ENCODE results near the gene PTPRQ.

PTPRQ gene

GRCh38 chr12:80701388-80701787, 257.4 kb downstream of the PTPRQ start:
- no peak for DNase-seq (ENCODE audit: low read depth in 3 of 3)

GRCh38 chr12:80702889-80703805, 259.1 kb downstream of the PTPRQ start:
- DNase-seq (ENCODE audit: low read depth in 3 of 3), result no peak

DNA sequence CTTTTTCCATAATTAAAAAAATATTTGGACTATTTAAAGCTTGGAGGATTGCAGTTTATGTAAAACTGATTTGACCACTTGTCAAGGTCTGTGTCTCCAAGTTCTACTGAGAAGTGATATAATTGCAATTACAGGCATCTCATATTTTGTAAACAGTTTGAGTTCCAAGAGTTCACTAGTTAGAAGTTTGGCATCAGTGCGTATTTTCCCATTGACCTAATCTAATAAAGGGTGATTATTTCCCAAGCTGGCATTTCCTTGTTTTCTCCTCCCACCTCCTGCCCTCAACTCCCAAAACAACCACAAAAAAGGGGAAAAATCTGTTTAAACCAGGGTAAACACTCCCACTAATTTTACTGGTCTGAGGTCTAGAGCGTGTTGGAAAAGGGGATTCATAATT, 260.4 kb downstream of the PTPRQ start:
- DNase-seq (ENCODE audit: low read depth in 3 of 3), result no peak

DNA sequence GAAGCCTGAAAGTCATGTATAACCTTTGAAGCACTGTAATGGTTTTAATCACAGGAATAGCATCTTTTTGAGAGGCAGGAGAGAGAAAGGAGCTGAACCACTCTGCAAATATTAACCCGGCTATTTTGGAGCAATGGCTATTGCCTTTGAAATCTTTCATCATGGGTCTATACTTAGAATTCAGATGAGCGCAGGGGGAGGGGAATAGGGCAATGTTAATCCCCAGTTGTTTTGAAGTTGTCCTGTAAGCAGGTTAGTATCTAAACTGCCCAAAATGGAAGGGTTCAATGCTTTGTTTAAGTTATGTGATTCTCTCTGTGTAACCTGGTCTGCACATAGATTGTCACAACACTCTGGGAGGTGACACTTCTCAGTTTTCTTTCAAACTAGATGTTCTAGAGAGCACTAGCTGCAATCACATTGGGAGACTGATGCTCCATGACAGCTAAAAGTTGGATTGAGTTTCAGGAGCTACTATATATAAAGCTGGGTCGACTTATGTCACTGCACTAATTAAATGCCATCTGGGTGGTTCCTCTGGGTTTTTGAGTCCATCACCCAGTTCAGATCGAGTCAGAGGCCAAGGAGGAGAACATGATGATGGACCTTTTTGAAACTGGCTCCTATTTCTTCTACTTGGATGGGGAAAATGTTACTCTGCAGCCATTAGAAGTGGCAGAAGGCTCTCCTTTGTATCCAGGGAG, 263.2 kb downstream of the PTPRQ start, which contains the start of gene MYF6:
Gene MYF6, plus strand, starts transcription at position 509 of the 704 bp plus-strand sequence. Its CDS starts 86 bp downstream, at position 595.
- no peak for DNase-seq (ENCODE audit: low read depth in 3 of 3)

DNA sequence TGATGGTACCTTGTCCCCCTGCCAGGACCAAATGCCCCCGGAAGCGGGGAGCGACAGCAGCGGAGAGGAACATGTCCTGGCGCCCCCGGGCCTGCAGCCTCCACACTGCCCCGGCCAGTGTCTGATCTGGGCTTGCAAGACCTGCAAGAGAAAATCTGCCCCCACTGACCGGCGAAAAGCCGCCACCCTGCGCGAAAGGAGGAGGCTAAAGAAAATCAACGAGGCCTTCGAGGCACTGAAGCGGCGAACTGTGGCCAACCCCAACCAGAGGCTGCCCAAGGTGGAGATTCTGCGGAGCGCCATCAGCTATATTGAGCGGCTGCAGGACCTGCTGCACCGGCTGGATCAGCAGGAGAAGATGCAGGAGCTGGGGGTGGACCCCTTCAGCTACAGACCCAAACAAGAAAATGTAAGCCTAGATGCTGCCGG, 263.8 kb downstream of the PTPRQ start:
- no peak for DNase-seq (ENCODE audit: low read depth in 3 of 3)

DNA sequence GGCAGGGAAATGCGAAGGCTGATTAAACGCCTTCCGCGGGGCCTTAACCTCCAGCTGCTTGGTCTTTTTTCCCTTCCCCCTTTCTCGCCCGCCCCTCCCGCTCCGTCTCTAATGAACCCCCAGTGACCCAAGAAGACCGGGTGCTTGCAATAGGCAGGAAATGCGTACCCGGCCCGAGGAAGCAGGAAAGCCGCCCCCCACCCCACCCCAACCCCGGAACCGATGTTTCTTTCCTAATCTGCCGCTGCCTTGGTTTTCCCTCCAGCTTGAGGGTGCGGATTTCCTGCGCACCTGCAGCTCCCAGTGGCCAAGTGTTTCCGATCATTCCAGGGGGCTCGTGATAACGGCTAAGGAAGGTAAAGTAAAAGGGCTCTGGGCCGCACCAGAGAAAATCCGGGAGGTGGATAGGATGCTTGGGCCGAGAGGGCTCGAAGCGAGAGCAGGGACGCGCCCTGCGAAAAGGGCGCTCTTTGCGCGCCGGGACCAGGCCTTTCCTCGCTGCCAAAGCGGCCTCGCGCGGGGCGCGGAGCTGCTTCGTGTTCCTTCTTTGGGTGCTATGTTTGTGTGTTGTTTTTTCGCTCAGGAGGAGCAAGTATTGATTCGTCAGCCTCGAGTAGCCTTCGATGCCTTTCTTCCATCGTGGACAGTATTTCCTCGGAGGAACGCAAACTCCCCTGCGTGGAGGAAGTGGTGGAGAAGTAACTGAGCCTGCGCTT, 264.4 kb downstream of the PTPRQ start:
- DNase-seq (ENCODE audit: low read depth in 3 of 3), result no peak

DNA sequence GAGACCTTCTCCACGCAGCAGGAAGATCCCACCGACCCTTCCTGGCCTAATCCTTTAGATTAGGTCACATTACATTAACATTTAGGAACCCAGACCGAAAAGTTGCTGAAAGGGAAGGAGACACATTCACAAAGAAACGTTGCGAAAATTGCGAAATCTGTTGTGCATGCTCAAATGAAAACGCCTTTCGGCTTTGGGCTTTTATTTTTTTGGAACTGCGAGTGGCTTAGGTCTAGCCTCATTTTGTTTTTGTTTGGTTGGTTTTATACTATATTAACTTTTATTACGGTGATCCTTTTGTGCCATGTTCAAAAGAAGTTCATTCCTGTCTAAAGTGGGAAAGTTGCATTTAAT, 264.9 kb downstream of the PTPRQ start:
- DNase-seq (ENCODE audit: low read depth in 3 of 3), result no peak

GRCh38 chr12:80709811-80710726, 266.0 kb downstream of the PTPRQ start:
- no peak for DNase-seq (ENCODE audit: low read depth in 3 of 3)

DNA sequence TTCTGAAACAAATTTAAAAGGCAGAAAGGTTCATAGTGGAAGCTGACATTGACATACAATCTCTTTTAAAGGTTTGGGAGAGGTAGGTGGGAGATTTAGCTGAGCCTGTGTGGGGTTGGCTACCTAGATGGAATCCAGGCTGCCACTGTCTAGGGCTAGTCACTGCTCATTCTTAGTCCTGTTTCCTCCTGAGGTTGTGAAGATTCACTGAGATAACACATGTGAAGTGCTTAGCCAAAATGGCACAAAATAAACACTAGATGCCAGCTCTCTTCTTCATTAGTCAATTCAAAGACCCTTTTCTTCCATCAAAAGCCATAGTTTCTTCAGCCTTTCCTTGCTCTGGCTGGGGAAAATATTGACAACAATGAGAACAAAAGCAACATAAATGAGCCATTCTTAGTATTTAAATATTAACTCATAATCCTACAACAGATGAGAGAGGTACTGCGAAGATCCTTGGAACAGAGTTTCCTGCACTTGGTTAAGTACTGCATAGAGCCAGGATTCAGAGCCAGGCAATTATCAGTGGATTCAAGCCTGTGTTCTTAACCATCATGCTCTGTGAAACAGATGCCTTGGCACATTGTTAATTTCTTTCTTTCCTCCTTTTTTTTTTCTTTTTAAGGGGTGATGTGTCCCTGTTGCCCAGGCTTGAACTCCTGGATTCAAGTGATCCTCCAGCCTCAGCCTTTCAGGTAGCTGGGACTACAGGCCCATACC, 266.9 kb downstream of the PTPRQ start:
- DNase-seq (ENCODE audit: low read depth in 3 of 3), result no peak

GRCh38 chr12:80711866-80712265, 267.8 kb downstream of the PTPRQ start:
- no peak for DNase-seq (ENCODE audit: low read depth in 3 of 3)

DNA sequence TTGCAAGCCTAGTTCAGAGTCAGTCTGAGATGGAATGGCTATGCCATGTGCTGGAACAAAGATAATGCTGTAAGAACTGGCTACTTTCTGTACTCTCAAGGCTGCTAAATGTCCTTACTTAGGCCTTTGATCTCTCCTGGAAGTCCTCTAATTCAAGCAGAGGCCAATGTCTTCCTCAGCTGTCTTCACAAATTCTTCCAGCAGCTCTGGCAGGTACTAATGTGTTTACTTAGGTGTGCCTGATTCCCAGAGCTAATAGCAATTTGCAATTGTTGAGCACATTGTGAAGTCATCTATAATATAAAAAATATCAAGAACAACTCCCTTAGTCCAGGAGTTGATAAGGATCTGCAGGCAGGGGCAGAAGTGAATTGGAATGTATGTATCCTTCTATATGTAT, 268.8 kb downstream of the PTPRQ start:
- DNase-seq (ENCODE audit: low read depth in 3 of 3), result no peak

DNA sequence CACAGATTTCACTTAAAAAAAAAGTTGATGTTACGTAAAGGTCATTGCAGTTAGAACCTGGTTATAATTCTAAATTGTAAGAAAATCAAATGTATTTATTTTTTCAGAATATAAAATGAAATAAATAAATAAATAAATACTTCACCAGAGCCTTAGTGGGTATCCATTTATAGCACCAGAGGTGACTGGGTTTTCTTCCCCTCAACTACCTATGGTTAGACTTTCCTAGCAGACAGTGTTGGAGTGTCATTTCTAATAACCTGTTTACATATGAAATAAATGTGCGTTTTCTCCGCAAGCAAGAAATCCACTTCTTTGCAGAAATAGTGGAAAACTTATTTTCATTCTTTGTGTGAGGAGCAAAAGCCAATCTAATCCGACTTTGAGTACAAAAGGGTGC, 269.4 kb downstream of the PTPRQ start:
- DNase-seq (ENCODE audit: low read depth in 3 of 3), result no peak

GRCh38 chr12:80714055-80714454, 270.0 kb downstream of the PTPRQ start:
- DNase-seq (ENCODE audit: low read depth in 3 of 3), result no peak

DNA sequence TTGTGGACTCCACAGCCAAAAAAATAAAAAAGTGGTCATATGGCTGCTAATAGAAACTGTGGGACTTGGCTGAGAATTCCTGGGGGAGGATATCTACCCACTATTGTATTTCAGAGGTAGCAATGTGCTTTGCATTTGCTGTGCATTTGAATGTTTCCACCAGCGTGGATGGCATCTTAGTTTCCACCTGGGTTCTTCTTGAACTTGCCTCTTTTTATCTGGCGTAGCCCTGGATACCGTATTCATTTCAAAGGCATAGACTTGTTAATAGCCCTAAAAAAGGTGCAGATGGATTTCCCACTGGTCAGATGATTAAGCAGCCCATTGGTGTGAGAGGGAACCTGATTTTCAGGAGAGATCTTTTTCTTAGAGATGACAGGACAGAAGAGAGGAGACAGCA, 270.8 kb downstream of the PTPRQ start:
- no peak for DNase-seq (ENCODE audit: low read depth in 3 of 3)

DNA sequence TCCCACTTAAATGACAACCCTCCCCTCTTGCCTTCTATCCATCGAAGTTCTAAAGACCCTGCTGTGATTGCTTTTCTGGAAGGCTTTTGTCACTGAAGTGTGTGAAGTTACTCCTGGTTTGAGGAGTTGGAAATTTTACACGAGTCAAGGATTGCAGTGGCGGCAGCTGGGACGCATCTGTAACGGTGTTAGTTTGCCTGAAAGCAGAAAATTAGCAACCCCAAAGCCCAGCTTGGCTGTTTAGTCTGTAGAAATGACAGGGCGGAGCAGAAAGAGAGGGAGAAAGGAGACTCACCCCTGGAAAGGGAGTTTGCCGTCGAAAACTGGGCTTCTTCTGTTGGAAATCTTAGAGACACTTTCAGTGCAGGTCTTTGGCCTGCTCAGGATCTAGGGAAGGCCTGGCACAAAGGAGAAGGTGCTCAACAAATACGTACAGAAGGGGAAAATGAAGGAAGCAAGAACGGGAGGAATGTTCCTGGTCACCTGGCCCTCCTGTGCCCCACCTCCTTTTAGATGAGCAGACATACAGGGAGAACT, 271.7 kb downstream of the PTPRQ start:
- DNase-seq (ENCODE audit: low read depth in 3 of 3), result no peak

DNA sequence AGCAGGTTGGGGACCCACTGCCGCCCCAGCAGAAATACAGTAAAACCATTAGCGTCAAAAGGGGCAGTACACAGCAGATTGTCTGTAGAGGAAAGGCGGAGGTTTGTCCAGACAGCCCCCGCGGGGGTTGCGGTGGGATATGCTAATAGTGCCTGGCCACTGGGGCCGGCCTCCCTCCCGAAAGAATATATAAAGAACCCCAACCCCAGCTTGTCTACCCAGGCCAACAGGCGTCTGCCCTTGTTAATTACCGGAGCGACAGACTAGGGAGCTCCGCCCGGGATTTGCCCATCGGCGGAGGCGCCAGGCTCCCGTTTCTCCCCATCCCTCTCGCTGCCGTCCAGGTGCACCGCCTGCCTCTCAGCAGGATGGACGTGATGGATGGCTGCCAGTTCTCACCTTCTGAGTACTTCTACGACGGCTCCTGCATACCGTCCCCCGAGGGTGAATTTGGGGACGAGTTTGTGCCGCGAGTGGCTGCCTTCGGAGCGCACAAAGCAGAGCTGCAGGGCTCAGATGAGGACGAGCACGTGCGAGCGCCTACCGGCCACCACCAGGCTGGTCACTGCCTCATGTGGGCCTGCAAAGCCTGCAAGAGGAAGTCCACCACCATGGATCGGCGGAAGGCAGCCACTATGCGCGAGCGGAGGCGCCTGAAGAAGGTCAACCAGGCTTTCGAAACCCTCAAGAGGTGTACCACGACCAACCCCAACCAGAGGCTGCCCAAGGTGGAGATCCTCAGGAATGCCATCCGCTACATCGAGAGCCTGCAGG, 272.8 kb downstream of the PTPRQ start, which contains the start of gene MYF5:
Gene MYF5, plus strand, starts transcription at position 217 of the 774 bp plus-strand sequence. Its CDS starts 152 bp downstream, at position 369.
- no peak for DNase-seq (ENCODE audit: low read depth in 3 of 3)

GRCh38 chr12:80717856-80718255, 273.8 kb downstream of the PTPRQ start:
- DNase-seq (ENCODE audit: low read depth in 3 of 3), result no peak

DNA sequence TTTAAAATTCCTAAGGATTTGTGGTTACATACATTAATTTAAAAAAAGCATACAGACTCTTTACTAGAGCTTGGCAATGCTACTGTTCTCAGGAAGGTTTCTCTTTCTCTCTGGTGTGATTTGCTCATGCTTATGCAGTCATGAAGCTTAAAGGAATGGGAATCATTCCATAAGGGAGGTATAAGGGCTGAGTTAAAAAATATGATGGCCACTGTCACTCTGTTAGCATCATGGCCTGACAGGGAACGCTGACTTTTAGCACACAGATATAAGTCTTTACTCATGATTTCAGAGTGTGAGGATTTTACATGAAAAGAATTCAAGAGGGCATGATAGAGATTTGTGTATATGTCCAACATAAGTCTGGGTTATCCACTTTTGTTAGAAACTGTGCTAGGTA, 276.5 kb downstream of the PTPRQ start:
- DNase-seq (ENCODE audit: low read depth in 3 of 3), result no peak

DNA sequence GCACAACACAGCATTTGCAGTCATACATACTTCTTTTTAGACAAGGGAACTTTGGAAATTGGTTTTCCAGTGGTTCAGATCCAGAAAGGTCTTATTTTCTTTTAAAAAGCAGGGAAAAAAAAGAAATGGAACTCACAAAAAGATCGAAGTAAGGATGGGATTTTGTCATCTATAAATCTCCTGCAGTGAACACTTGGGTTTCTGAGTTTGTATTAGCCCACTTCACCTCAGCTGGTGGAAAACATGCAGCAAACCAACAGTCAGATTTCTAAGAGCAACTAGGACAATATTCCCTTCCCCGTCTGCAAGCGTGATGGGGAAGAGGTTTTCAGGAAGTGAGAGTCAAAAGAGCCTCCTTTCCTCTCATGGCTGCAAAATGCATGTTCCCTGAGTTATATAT, 277.3 kb downstream of the PTPRQ start:
- no peak for DNase-seq (ENCODE audit: low read depth in 3 of 3)

Measured in stimulated activated CD4-positive, alpha-beta T cell treated with anti-CD3 and anti-CD28 coated beads, TNF-alpha, amount 100 ng/mL, for 48 hours (primary cell).